GM19463 (cell line): Measurements from ENCODE around the gene PLA2G2C.
"Not testable (repeated sequence)": the region's sequence is repeated elsewhere in the genome, so short reads cannot be mapped to it uniquely, and the experiment has no call there.

Experiments
- ATAC-seq: cut with Tn5 transposase; IDR thresholded peaks from one replicate; pipeline ENCODE4 v1.9.1; 2021; ENCODE audit warnings: mild to moderate bottlenecking, moderate library complexity; ENCODE audit not compliant: unreplicated experiment

PLA2G2C gene, protein sequence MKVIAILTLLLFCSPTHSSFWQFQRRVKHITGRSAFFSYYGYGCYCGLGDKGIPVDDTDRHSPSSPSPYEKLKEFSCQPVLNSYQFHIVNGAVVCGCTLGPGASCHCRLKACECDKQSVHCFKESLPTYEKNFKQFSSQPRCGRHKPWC

GRCh38 chr1:20185834-20186782 lies at the start of gene PLA2G2C, which contains the start of gene UBXN10:
Gene PLA2G2C (minus strand): TSS chr1:20186518. CDS start chr1:20177363, 9,155 bp downstream.
Gene UBXN10 (plus strand): TSS chr1:20186096. CDS start chr1:20190562, 4,466 bp downstream.
- ATAC-seq = no peak

DNA sequence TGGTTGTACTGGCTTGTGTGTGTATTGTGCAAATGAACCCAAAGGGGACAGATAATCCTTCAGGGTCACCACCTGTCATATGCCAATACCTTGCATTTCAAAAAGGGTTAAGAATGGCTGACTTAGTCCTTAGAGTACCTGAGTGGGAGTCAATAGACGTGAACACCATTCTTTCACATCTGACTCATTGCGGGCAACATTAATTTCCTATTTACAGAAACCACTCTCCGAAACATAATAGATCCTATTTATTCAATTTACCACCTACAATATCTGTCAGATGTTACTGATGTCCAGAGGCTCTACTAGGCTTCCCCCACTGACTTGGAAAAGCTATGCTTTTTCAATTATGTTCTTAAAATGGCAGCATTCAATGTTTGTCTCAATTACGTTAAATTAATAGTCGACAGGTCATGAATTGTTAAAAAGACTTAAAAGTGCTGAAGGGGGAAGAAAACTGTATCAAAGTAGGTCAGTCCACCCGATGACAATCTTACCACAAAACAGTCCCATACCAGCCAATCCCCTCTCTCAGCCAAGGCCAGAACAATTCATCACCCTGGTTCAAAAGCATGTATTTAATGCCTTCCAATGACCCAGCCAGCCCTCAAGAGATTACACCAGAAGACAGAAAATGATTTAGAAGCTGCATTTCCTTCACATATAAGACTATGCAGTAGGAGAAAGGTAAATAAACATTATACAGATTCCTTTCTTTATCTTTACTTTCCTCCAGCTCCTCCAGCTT lies 48.6 kb upstream of the PLA2G2C start:
- no peak for ATAC-seq

DNA sequence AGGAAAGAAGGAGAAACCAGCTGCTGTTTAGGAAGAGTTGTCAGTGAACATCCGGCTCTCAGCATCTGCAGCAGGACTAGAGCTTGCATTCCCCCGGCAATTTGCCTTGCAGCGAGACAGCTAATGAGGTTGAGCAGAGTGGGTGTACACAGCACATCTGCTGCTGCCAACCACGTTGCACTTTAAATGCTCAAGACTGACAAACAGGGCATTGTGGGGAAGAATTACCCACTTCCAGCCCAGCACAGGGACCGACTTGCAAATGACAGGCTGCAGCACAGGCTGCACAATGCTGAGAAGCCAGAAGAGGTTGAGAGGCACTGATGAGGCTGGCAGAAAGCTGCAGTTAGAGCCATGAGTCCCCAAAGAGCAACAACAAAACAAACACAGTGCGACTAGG lies 47.5 kb upstream of the PLA2G2C start:
- ATAC-seq = no peak

- ATAC-seq = no peak
Measured at GRCh38 chr1:20233394-20233793, 47.1 kb upstream of the PLA2G2C start.

DNA sequence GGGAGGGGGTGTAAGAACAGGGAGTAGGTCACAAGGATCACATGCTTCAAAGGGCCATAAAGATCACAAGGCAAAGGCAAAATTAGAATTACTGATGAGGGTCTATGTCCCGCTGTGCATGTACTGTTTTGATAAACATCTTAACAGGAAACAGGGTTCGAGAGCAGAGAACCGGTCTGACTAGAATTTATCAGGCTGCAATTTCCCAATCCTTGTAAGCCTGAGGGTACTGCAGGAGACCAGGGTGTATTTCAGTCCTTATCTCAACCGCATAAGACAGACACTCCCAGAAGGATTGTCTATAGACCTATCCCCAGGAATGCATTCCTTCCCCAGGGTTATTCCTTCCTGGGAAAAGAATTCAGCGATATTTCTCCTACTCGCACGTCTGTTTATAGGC lies 46.2 kb upstream of the PLA2G2C start:
- not testable (repeated sequence) for ATAC-seq

- ATAC-seq = no peak
Measured at GRCh38 chr1:20229171-20229570, 42.9 kb upstream of the PLA2G2C start.

DNA sequence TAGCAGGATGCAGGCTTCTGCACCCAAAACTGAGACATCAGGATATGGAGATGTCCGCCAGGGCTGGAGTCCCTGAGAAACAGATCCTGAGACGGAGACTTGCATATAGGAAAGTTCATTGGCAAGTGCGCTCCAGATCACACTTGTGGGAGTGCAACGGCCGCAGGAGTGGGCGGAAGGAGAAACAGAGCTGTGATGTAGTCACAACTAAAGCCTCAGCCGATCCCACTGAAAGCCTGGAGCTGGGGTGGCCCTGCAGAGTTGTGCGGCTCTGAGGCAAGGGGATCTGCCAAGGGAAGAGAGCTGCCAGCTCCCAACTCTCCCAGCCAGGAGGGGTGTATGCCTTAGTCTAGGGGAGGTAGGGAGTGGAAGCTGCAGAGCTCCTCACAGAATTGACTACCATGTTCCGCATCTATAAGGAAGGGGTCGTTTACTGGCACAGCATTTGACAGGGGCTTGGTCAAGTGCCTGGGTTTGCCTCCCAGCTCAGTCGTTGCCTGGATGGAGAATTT lies 42.1 kb upstream of the PLA2G2C start:
- ATAC-seq = no peak

DNA sequence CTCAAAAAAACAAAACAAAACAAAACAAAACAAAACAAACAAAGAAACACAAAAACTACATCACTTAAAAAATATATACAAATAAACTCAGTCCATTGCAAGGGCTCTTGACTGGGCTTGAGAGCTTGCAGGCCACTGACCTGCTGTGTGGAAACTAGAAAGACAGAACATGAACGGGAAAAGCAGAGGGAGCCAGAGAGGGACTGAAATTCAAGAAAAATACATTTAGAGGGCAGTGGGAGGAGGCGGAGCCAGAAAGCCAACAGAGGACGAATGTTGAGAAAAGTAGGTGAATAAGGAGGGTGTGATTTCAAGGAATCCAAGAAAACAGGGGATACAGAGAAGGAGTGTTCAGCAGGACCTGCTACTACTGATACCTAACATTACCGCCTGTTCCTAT lies 41.4 kb upstream of the PLA2G2C start:
- ATAC-seq = no peak

DNA sequence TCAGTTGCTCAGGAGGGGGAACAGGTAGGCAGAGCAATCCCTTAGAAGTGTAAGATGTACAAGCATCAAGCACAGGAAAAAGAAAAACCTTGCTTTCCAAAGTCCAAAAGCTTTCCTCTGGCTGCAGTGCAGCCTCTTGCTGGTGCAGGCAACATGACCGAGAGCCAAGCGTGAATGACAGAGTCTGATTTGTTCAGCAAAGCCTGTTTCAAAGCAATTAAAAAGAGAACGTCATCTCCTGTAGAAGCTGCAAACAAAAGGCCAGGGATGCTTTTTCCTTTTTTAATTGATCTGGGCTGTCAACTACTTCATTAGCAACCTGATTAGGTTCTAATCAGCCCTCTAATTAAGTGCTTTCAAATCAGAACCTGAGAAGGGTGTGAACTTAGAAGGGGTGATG lies 38.2 kb upstream of the PLA2G2C start:
- ATAC-seq = no peak

GRCh38 chr1:20223551-20224419 lies 37.5 kb upstream of the PLA2G2C start:
- no peak for ATAC-seq

- ATAC-seq = no peak
Measured at GRCh38 chr1:20223106-20223505, 36.8 kb upstream of the PLA2G2C start.

GRCh38 chr1:20220036-20220435 lies 33.7 kb upstream of the PLA2G2C start:
- no peak for ATAC-seq

DNA sequence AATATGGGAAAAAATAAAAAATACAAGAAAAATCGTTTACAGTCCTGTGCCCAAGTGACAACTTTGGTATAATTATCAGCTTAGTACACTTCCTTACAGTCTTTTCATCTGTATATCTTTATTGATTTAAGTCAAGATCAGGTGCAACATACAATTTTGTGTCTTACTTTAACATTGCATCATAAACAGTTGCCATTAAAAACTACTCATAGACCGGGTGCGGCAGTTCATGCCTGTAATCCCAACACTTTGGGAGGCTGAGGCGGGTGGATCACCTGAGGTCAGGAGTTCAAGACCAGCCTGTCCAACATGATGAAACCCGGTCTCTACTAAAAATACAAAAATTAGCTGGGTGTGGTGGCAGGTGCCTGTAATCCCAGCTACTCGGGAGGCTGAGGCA lies 32.7 kb upstream of the PLA2G2C start:
- ATAC-seq = not testable (repeated sequence)

DNA sequence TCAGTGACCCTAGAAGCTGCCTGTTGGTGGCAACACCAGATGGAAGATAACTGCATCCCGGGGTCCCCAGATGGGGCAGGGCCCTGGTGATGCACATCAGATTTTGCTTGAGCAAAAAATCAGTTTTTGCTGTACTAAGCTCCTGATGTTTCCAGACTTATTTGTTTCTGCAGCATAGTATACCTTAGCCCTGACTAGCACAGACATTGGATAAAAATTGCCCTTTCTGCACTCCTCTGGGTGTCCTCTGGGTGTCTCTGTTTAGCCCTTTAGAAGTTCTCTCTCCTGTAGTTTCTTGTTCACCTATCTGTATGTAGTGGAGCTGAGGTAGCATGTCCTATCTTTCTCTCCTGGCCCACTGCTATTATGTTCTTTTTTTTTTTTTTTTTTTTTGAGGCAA lies 30.3 kb upstream of the PLA2G2C start:
- peak; percentile 36 for ATAC-seq

DNA sequence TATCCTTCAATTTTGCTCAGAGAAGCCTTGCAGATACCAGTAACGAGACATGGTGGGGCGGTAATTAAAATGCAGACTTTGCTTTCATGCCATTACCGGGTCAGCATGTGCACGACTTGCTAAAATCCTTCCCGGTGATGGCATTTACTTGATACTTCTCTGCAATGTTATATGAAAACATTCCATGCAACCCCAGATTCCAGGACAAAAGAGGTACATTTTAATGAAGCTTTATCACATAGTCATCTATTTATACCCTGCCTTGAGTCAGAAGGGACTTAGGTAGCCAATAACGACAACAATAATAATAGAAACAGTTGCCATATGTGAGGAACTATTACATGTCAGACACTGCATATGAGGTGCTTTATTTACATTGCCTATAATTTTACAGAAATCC lies 29.4 kb upstream of the PLA2G2C start:
- no peak for ATAC-seq

DNA sequence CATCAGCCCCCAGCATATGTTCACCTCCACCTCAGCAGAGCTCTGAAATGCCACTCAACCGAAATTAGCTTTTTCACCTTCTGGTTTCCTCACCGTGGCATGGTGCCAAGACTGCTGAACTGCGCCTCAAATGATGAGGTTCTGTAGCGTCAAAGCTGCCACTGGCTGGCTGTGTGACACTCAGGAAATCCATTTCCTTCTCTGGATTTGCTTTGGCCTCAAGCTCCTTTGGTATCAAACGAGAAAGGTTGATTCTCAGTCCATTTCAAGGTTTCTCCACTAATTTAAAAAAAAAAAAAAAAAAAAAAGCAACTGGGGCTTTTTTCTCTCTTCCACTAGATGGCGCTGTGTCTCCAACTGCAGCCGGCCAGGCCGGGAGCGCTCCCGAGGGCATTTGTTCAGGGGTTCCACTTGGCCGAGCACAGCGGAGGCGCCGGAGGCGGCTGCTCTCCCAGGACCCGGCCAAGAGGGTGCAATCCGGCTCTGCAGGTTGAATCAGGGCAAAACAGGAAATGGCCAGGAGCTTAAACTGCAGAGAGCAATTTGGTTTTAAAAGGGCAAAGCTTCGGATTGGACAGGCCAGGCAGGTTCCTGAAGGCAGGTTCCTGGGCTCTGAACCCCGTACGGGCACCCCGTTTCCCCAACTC lies 26.5 kb upstream of the PLA2G2C start:
- ATAC-seq = no peak

GRCh38 chr1:20212085-20212684 lies 25.9 kb upstream of the PLA2G2C start:
- no peak for ATAC-seq

GRCh38 chr1:20211511-20211931 lies 25.2 kb upstream of the PLA2G2C start:
- ATAC-seq = no peak

GRCh38 chr1:20210736-20211460 lies 24.6 kb upstream of the PLA2G2C start:
- ATAC-seq = no peak
